H54 (cell line): ENCODE results near the gene MSH6.

Experiments
- DNase-seq: peaks from one replicate; pipeline ENCODE4 v3.0.0; 2011; ENCODE audit warnings: low spot score, mixed read lengths; ENCODE audit not compliant: insufficient read length
- FAIRE-seq: peaks from 3 replicates; lab custom pipeline; 2011; peaks lifted over from hg19 to GRCh38; lab: Jason Lieb, UNC
- POLR2A ChIP-seq: IDR thresholded peaks from 2 replicates; pipeline ENCODE4 v1.6.1; 2011; ENCODE audit warnings: low read depth, mild to moderate bottlenecking, low read length

Gene MSH6

DNA sequence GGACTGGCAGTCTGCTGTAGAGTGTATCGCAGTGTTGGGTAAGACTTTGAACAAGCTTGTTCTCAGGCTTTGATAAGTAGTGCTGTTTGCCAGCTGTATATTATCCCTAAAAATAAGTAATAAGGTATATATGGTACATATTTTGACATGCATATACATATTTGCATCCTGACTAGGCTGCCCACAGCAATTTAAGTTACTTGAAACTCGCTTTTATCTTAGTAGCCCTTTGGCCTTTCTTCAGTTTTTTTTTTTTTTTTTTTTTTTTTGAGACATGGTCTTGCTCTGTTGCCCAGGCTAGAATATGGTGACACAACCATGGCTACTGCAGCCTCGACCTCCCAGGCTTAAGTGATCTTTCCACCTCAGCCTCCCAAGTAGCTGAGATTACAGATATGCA lies 18.2 kb downstream of the MSH6 start:
- no peak for FAIRE-seq

DNA sequence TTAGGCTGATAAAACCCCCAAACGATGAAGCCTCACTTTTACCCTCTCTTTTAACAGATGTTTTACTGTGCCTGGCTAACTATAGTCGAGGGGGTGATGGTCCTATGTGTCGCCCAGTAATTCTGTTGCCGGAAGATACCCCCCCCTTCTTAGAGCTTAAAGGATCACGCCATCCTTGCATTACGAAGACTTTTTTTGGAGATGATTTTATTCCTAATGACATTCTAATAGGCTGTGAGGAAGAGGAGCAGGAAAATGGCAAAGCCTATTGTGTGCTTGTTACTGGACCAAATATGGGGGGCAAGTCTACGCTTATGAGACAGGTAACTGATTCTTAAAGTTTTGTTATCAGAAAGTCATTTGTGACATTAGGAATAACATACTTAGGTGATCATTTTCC lies 20.4 kb downstream of the MSH6 start:
- DNase-seq, result no peak
- no peak for TF ChIP-seq POLR2A
- no peak for FAIRE-seq

More for the DNA sequence above, 18.2 kb downstream of the MSH6 start:
- DNase-seq, result no peak
- no peak for TF ChIP-seq POLR2A

DNA sequence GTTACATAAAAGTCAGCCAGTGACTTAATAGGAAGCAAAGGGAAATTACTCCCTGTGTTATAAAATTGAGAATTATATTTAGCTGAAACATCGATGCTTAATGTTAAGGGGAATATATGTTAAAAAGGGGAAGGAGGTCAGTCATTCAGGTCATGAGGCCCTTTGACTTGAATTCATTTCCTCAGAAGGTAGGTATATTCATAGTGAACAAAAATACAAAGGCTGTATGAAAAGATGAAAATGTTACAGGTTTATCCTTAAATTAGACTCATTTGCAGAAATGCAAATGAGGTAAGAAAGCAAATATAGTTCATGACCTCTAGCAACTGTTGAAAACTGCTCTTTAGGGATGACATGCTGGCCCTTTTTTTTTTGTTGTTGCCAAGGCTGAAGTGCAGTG lies 20.8 kb downstream of the MSH6 start:
- no peak for FAIRE-seq
- no peak for DNase-seq
- TF ChIP-seq POLR2A, result no peak

DNA sequence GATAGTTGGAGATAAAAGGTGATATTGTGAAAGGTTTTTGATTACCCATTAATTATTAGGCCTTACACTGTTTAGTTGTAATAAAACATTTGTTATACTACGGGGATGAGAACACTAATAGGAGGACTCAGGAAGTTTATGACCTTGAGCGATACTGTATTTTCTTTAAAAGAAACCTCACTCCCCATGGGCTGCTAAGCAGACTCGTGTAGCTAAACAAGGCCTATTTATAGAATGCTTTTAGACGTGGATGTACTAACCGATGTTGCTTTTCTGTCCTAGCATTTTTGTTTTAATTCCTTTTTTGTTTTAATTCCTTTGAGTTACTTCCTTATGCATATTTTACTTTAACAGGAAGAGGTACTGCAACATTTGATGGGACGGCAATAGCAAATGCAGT lies 22.9 kb downstream of the MSH6 start:
- no peak for TF ChIP-seq POLR2A
- FAIRE-seq, result no peak
- DNase-seq, result no peak

DNA sequence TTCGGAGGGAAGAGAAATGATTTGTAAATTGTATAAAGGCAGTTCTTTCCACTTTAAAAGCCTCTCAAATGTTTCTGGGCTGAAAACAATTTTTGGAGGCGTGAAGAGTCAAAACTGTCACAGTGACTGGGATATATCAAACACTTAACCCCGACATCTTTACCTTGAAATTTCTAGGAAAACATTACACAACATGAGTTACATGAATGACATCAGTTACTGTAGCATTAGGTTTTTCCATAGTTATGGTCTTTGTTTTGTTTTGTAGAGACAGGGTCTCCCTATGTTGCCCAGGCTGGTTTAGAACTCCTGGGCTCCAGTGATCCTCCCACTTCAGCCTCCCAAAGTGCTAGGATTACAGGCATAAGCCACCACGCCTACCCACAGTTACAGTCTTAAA lies 25.7 kb downstream of the MSH6 start:
- FAIRE-seq, result no peak
- DNase-seq, result no peak
- no peak for TF ChIP-seq POLR2A

DNA sequence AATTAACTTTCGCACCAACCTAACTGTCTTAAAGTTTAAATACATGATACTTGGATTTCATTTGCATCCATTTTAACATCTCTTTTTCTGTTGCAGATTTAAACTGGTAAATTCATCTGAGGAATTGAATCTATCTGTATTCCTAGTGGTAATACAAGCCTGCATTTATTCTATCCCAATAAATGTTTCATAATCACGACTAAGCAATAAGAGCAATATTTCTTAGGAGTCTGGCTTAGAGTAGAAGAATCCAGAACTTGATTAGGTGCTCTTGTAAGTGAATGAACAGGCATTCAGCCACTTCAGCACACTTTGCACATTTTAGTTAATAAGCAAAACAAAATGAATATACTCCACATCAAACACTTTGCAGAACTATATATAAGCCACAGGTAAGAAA lies 27.0 kb downstream of the MSH6 start:
- FAIRE-seq (no peak), DNase-seq (no peak)
- no peak for TF ChIP-seq POLR2A

DNA sequence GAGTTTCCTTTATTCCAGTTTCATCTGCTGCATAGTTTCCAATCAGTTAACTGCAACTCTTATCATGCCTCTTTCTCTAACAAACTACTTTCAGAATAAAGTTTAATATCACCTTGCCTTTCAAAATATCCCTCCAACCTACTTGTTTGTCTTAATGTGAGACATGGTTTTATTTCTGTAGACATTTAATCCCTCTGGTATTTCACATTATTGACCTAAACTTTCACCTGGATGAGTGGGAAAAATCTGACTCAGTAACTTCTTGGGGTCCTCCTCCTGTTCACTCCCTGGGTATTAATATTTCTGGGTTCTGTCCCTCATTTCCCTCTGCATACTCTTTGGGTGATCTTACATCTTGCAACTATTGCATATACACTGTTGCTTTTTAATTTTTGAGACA lies 27.9 kb downstream of the MSH6 start:
- DNase-seq, result no peak
- TF ChIP-seq POLR2A, result no peak
- no peak for FAIRE-seq

DNA sequence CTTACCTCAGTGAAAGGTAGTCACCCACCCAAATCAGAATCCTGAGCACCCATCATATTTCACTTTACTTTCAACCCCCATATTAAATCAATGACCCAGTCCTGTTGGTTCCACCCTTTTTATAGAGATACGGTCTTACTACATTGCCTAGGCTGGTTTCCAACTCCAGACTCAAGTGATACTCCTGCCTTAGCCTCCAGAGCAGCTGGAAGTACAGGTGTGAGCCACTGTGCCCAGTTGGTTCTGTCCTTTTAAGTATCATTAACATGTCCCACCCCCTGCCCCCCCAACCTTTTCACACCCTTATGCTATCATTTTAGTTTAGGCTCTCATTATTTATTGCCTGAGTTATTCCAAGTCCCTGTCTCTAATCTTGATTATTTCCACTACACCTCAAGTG lies 28.7 kb downstream of the MSH6 start:
- no peak for TF ChIP-seq POLR2A
- FAIRE-seq (no peak), DNase-seq (no peak)

DNA sequence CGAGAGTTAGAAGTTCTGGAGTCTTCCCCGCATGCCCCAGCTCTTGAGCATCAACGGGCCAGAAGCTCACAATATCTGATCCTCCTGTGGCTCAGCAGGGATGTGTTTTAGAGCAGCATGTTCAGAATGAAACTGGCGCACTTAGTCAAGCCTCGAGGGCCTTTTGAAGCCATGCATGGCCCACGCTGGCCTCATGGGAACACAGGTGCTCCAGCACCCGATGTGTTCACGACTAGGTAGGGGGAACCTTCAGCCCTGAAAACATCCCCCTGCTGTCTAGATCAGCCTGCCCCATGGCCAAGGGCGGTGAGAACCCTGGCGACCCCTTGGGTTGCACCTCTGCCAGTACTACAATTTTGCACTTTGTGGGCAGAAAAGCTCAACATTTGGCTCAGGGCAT lies 32.8 kb downstream of the MSH6 start:
- FAIRE-seq, result no peak
- DNase-seq, result no peak
- no peak for TF ChIP-seq POLR2A

DNA sequence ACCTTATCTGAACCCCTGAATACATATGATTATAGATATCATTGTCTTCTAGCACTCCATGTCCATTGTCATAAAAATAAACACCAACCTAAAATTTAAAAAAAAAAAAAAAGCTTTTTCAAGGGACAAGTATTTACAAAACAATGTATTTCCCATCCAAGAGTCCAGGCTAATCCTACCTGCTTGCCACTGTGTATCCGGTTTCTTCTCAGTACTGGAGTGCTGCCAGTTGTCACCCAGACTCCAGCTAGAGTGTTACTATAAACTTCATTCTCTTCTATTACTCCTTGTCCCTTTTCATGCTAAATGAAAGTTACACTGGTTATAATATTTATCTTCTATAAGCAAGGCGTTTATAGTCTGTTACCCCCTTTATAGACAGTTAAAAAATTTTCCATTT lies 35.8 kb downstream of the MSH6 start:
- no peak for TF ChIP-seq POLR2A
- DNase-seq (no peak), FAIRE-seq (no peak)

DNA sequence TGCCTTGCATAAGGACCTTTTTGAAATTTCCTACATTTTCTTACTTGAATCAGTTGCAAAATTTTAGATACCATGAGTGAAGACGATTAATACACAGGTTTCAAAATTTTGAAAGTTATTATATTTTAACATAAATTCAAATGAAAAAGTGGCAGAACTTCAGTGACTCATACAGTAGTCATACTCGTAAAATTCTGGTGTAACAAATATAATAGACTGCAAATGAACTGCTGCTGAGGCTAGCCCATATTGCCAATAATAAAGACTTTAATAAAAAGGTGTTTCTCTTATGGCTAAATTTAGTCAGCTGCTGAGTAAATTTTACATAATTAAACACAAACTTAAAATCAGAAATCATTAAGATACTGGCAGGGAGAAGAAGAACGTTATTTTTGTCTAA lies 36.9 kb downstream of the MSH6 start:
- TF ChIP-seq POLR2A, result no peak
- FAIRE-seq (no peak), DNase-seq (no peak)

DNA sequence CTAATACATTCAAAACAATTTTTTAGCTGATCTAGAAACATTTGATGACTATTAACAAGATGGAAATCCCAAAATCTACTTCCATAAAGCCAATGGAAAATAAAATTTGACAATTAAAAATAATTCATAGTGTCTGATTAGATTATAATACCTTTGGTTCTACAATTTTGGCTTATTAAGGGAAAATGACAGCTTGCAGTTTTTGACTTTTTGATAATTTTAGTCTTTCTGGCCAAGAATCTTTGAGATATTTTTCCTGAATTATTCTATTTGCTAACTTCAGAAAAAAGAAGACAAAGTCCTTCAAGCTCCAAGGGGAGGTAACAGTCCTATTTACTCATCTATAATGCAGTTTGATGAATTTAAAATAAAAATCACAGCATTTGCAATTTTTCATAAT lies 39.6 kb downstream of the MSH6 start:
- no peak for DNase-seq
- no peak for TF ChIP-seq POLR2A
- no peak for FAIRE-seq

DNA sequence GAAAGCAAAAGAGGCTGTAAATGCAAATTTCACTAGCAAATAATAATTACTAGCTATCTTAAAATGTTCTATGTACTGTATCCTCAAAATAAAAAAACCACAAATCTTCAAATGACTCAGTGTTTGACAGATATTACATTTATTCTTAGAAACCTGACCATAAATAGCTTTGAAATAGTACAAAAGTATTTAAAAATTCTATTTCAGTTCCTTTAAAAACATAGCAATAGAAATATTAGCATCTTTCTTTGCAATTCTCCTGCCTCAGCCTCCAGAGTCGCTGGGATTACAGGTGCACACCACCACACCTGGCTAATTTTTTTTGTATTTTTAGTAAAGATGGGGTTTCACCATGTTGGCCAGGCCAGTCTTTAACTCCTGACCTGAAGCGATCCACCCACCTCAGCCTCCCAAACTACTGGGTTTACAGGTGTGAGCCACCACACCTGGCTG lies 50.6 kb downstream of the MSH6 start:
- TF ChIP-seq POLR2A, result no peak
- no peak for FAIRE-seq
- DNase-seq, result no peak

DNA sequence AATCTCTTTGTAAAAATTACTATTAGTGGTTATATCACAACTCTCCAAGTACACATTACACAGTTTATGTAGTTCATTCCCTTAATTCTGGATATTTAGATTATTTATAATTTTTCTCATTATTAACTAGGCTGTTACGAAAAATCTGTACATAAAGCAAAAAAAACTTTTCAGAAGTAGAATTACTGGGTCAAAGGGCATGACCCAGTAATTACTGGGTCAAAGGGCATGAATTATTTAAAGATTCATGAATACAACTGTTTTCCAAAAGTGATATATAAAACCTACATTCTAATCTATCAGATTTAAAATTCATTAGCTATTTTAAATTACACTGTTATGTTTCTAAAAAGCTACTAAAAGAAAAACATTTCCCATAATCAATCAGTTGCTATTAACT lies 55.3 kb downstream of the MSH6 start:
- FAIRE-seq, result no peak
- TF ChIP-seq POLR2A, result no peak

DNA sequence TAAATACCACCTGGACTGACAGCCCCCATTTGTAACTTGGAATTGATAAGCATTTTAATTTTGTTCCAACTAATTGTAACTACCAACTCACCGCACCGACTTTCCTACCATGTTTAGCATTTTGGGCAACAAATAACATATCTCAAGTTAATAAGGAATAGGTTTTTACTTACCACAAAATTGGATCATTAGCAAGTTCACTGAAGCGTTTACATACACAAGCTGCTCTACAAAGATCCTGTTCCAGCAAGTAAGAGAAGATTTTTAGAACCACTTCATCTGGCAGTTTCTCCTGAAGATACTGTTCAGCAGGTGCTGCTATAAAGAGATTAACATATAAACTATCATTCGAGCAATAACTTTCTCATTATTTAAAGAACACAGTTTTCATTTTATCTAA lies 55.7 kb downstream of the MSH6 start:
- FAIRE-seq (no peak), DNase-seq (no peak)
- no peak for TF ChIP-seq POLR2A

More for the DNA sequence above, 55.3 kb downstream of the MSH6 start:
- DNase-seq, result no peak

DNA sequence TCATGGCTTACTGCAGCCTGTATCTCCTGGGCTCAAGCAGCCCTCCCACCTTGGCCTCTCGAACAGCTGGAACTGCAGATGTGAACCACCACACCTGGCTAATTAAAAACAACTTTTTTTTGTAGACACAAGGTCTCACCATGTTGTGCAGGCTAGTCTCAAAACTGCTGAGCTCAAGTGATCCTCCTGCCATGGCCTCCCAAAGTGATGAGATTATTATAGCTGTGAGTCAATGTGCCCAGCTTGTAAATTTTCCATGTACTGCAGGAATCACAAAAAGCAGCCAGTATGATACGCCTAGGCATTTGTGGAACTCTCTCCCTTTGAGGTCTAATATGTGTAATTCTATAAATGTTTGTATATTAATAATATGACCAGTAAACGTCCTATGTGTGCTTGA lies 59.9 kb downstream of the MSH6 start:
- FAIRE-seq (no peak), DNase-seq (no peak)
- no peak for TF ChIP-seq POLR2A
